Erythroblast (primary cell): ENCODE results near the gene SRRD.

ENCODE experiments used
- DNase-seq, 2 experiments: peaks; one replicate each; lab custom pipeline; 2025; lab: John Stamatoyannopoulos, UW
- GATA1 ChIP-seq: IDR thresholded peaks from 2 replicates; pipeline ENCODE4 v1.6.1; 2011; ENCODE audit warnings: low read depth, mild to moderate bottlenecking, control low read depth, low read length, moderate library complexity
- POLR2A ChIP-seq: IDR thresholded peaks from 2 replicates; pipeline ENCODE4 v1.6.1; 2011; ENCODE audit warnings: mild to moderate bottlenecking, low read length

The SRRD gene

DNA sequence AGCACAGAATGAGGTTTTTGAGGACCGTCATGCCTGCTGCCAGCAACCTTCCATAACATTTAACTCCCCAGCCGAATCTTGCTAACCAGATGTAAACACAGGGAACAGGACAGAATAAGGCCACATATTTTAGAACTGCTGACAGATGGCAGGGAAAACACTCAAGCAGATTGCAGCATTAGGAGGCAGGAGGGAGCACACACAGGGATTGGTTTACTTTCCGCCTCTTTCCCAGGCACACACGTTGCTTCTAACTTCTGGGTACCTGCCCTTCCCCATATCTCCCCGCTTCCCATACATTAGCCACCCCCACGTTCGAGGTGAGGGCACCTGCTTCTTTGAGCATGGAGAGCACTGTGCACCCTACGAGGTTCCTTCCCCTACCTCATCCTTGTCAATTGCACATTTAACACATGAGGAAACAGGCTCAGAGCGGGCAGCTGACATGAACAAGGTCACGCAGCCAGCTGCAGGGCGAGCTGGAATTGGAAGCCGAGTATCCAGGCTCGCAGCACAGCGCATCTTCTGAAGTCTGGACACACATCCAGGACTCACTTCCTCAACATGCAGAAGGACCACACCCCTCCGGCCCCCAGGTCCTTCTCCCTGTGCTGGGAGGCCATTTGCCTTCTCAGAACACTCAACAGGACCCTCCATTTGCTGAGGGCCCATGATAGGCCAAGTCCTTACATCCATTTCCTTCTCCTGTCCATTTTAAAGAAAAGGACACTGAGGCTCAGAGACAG, 35.9 kb upstream of the SRRD start:
- no peak for DNase-seq
- no peak for TF ChIP-seq POLR2A

DNA sequence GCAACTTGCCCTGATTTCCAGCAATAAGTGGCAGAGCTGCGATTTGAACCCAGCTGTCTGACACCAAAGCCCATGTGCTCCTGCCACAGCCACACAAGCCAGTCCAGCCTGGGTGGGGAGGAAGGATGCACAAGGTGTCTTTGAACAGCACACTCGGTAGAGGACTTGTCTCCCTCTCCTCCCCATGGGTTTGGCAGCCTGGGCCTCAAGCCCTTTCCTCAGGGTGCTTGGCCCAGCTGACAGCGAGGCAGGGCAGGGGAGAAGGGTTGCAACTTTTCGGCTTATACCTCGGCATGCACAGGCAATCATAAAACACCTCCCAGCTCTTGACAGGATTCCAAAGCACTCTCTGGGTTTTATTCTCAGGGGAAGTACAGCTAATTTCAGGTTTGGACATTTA, 35.3 kb upstream of the SRRD start:
- TF ChIP-seq GATA1 (no peak), POLR2A (no peak)
- no peak for DNase-seq

DNA sequence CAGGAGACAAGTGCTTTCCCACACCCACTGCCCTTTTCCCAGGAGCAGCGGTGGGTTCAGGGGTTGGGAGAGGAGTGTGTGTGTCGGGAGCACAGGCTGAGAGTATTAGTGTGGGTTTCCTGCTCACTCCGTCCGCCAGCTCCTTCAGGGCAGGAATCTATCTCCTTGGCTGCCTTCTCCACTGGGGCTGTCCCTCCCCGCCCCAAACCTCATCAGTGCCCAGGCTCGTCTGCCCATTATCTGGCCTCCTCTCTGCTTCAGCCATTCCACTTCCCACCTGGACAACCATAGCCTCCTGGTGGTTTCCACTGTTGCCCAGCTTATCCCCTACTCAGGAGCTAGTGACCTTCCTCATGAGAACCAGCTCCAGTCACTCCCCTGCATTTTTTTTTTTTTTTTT, 34.7 kb upstream of the SRRD start:
- no peak for TF ChIP-seq GATA1
- no peak for TF ChIP-seq POLR2A

DNA sequence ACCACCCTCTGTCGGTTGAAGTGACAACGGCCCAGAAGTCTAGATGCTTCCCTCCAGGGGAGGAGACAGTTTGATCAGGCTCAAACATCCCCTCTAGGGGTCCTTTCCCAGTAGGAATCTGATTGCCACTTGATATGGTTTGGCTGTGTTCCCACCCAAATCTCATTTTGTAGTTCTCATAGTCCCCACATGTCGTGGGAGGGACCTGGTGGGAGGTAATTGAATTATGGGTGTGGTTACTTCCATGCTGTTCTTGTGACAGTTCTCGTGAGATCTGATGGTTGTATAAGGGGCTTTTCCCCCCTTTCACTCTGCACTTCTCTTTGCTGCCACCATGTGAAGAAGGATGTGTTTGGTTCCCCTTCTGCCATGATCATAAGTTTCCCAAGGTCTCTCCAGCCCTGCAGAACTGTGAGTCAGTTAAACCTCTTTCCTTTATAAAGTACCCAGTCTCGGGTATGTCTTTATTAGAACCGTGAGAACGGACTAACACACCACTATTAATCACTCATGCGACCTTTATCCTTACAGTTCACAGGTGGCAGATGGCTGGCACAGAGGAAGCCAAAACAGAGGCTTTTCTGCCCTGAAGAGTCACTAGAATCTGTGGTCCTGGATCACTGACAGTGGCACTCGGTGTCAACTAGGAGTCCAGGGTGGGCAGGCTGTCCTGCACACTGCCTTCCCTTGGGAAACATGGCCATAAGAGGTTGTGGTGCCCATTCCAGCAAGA, 33.1 kb upstream of the SRRD start:
- no peak for DNase-seq
- no peak for TF ChIP-seq POLR2A
- TF ChIP-seq GATA1 = no peak

More for the DNA sequence above, 34.7 kb upstream of the SRRD start:
- DNase-seq = no peak

DNA sequence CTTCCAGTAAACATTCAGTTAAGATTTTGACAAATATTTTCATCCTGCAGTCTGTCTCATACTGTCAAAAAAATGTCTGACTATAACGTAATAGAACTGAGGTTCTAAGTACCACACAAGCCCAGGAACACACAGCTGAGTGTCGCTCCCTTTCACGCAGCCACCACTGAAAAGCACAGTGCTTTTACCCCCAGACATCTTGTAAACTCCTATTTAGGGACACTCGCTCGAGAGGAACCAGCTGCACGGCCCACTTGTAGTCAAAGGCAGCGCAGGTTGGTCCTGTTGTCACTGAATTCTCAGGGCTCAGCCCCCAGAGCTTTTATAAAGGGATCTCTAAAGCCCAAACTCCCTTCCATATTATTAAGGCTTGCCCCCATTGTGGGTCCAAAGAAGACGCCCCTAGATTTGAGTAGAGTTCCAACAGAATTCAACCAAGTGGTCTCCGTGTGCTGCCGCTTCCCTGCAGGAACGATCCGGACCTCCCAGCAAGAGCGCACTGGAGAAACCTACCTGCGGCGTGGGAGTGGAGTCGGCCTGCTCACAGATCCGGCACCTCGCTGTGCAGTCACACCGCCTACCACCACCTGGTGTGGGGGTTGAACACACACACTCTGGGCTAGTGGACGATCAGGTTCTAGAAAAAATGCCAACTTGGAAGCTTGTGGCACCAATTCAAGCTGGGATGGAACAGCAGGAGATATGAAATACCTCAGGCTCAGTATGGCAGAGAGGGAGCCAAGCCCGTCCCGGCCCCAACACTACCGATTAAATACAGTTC, 31.3 kb upstream of the SRRD start:
- DNase-seq = no peak
- TF ChIP-seq POLR2A = no peak
- TF ChIP-seq GATA1 = no peak

DNA sequence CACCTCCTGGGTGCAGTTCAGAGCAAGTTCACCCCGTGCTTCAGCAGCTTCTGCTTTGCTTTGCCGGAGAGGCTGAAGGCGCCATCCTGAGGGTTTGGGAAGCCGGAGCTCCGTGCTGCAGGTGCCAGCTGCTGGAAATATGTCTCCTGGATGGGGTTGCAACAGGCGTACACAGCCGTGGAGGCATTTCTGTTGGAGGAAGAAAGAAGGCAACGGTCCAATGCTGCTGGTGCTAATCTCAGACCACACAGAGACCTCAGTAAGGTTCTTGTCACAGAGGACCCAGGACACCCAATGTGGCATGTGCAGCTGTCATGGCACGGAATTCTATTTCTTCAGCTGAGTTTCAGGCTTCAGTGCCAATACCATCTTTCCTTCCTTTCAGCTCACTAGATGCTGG, 30.5 kb upstream of the SRRD start:
- TF ChIP-seq GATA1 (no peak), POLR2A (no peak)
- no peak for DNase-seq

DNA sequence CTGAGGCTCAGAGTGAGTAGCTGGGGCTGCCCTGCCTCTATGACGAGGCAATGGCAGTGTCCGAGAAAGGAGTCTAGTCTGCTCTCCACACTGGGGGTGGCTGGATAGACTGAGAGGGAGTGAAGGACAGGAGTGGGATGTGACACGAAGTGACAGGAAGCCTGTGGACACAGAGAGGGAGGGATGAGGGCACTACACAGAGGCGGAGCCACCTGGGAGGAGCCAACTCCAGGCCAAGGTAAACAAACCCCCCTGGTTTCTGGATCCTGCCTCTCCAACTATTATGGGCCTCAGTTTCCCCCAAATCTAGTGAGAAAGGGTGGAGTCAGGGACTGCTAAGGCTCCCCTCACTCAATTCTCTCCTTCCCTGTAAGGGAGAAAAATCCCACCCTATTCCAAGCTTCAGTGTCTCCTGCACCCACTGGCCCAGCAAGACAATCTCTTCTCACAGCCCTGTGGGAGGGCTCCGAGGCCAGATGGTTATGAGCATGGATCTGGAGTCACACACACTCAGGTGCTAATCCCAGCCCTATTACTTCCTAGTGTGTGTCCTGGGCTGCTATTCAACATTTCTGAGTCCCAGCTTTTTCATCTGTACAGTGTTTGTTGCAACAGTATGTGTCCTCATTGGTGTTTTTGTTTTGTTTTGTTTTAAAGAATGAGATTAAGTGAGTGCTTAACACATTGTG, 29.7 kb upstream of the SRRD start:
- TF ChIP-seq GATA1 = no peak
- TF ChIP-seq POLR2A = no peak
- no peak for DNase-seq

DNA sequence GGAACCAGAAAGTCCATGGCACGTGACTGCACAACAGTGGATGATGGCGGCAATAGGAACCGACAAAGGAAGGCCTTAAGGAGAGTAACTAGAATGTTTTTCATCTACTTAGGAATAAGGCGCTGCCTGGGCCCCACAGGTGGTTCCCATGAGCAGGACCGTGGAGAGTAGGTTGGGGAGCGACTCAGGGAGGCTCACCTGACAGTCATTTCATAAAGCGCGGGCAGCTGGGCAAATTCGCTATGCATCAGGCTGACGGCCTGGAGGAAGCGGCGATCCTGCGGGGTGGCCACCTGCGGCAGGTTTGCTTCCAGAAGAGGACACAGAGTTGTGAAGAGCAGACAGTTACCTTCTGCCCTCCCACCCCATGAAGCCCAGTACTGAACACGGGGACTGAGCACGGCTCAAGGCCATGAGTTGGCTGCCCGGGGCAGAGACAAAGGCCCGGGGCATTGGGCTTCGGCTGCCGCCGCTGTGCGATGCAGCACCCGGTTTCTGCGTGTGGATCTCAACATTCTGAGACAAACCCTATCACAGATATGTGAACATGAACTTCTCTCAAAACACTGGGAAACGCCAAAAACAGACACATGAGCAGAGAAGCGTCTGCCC, 25.9 kb upstream of the SRRD start:
- TF ChIP-seq GATA1 (no peak), POLR2A (no peak)
- DNase-seq = no peak

DNA sequence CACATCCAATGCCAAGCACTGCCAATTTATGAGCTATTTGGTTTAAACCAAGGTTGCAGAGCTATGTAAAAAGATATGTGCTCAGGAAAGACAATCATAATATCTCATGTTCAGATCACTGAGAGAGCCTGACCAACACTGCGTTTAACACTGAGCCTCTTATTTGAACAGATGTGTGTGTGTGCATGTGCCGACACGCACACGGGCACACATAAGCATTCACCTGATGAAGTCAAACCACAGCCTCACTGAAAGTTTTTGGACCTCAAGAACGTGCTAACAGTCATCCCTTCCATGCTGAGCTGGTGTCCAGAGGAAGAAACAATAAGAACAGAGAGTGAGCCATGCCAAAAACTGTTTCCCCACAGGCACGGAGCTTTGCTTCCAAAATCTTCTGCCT, 23.5 kb upstream of the SRRD start:
- no peak for DNase-seq
- TF ChIP-seq POLR2A (no peak), GATA1 (no peak)

DNA sequence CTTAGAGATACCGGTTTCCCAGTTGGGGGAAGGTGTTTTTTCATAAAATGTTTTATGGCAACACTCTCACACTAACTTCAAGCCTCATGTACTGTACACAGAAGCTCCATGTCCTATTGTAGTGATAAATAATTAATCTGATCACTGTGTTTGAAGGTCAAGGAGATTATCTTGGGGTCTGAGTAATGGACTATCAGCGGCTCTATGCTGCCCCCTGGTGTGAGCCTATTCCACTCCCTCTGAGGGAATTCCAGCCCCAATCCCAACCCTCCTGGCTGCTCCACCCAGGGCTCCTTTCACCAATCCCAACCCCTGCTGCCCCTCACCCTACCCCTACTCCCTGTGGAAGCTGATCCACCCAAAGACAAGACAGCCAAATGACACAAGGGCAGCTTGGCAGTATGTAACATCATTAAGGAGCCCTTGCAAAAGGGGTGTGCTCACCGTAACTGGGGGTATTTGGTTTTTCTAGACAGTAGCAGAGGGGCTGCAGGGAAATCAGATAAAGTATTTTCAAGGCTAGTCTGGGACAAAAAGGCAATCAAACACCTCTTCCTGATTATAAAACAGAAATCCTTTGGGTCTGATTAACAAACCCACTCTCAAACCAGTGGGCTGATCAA, 22.4 kb upstream of the SRRD start:
- no peak for TF ChIP-seq POLR2A
- TF ChIP-seq GATA1 = no peak
- peak; percentile 51 to 62 for DNase-seq

DNA sequence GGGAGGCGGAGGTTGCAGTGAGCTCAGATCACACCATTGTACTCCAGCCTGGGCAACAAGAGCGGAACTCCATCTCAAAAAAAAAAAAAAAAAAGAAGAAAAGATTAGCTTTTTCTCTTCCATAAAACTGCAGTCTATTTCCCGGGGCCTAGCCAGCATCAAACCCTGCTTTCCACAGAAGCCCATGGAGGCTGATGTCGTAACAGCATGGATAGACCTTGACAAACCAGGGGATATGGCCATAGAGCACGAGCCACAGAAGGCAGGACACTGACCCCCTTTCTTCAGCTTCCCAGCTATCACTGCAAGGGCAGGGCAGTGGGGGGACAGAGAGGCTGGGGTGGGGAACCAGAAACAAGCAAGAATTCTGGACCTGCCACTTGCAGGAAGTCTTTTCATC, 21.6 kb upstream of the SRRD start:
- TF ChIP-seq GATA1 (no peak), POLR2A (no peak)

DNA sequence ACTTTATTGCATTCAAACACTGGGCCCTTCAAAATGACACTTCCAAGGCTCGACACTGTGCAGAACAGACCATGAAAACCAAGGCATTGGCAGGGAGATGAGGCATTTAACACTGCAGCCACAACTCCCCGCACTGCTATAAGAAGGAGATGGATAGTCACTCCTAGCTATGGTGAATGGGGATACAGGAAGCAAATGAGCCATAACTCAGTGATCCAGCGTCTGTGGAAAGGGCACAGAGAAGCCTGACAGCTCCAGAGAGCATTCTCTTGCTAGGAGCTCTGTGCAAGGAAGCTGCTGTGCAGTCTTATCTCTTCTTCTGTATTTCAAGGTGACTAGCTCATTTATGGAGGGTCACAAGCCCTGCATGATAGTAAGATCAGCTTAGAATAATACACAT, 21.0 kb upstream of the SRRD start:
- no peak for TF ChIP-seq GATA1
- no peak for TF ChIP-seq POLR2A

More for the DNA sequence above, 21.6 kb upstream of the SRRD start:
- DNase-seq = no peak

More for the DNA sequence above, 21.0 kb upstream of the SRRD start:
- no peak for DNase-seq
